Common myeloid progenitor, CD34-positive (primary cell): ENCODE measurements around the gene MEI1.
A peak's percentile ranks its signal among the peaks of the same experiment; 100 is the strongest.

ENCODE experiments used
- CTCF ChIA-PET: fragments of 350-600 bp; sonication (Branson Sonifier 250); formaldehyde crosslinking; loops from one replicate; lab custom pipeline; 2021; ENCODE audit warnings: antibody characterized with exemption; lab: Charles Lee
- POLR2A ChIA-PET: fragments of 350-600 bp; sonication (Branson Sonifier 250); formaldehyde crosslinking; loops from one replicate; lab custom pipeline; 2021; ENCODE audit warnings: antibody characterized with exemption; lab: Charles Lee
- DNase-seq, 3 donors: peaks; one replicate each; pipeline versions ENCODE4 v3.0.0 to v3.0.0-alpha.2; 2013
- H3K27ac ChIP-seq, 2 experiments: 1 replicate in 1 of 2; 2 replicates in 1 of 2; pipeline ENCODE4 v1.7.0; 2013; ENCODE audit warnings: inconsistent platforms in 2 of 2, low read length in 2 of 2, mild to moderate bottlenecking in 2 of 2, low read depth in 1 of 2, moderate library complexity in 1 of 2; ENCODE audit not compliant: severe bottlenecking in 2 of 2, insufficient read depth in 1 of 2, poor library complexity in 1 of 2
- H3K27me3 ChIP-seq, 5 experiments: replicated peaks in 2 of 5; 1 replicate in 3 of 5; 2 replicates in 2 of 5; pipeline versions ENCODE4 v1.6.1 to v1.7.0; 2013; ENCODE audit warnings: low read length in 4 of 5, mild to moderate bottlenecking in 2 of 5, moderate library complexity in 2 of 5, inconsistent platforms in 1 of 5; ENCODE audit not compliant: insufficient read depth in 5 of 5, control insufficient read depth in 4 of 5
- H3K36me3 ChIP-seq, 4 experiments: 1 replicate in 2 of 4; 2 replicates in 2 of 4; pipeline versions ENCODE4 v1.6.1 to v1.7.0; 2013; ENCODE audit warnings: low read length in 3 of 4, control low read depth in 1 of 4, mild to moderate bottlenecking in 1 of 4; ENCODE audit not compliant: control insufficient read depth in 4 of 4, insufficient read depth in 4 of 4
- H3K4me1 ChIP-seq, 4 experiments: 1 replicate in 3 of 4; 2 replicates in 1 of 4; pipeline versions ENCODE4 v1.6.1 to v1.7.1; 2013; ENCODE audit warnings: low read length in 3 of 4, mild to moderate bottlenecking in 3 of 4, control low read depth in 1 of 4, inconsistent platforms in 1 of 4, moderate library complexity in 1 of 4; ENCODE audit not compliant: control insufficient read depth in 4 of 4, insufficient read depth in 4 of 4; ENCODE audit errors: control extremely low read depth in 1 of 4
- H3K4me3 ChIP-seq, 7 experiments: 1 replicate in 4 of 7; 2 replicates in 3 of 7; pipeline versions ENCODE4 v1.5.1 to v1.7.0; 2013; ENCODE audit warnings: mild to moderate bottlenecking in 7 of 7, low read length in 6 of 7, moderate library complexity in 6 of 7, inconsistent platforms in 2 of 7, low read depth in 2 of 7, control low read depth in 1 of 7; ENCODE audit not compliant: insufficient read depth in 4 of 7, control insufficient read depth in 1 of 7; ENCODE audit errors: extremely low read depth in 1 of 7
- H3K9me3 ChIP-seq, 5 experiments: 1 replicate in 4 of 5; 2 replicates in 1 of 5; pipeline versions ENCODE4 v1.6.1 to v1.7.1; 2013; ENCODE audit warnings: low read length in 4 of 5, mild to moderate bottlenecking in 2 of 5, inconsistent platforms in 1 of 5, low read depth in 1 of 5, moderate library complexity in 1 of 5; ENCODE audit not compliant: control insufficient read depth in 4 of 5, insufficient read depth in 2 of 5; ENCODE audit errors: control extremely low read depth in 1 of 5
- WGBS: methylation state at CpG from one replicate; pipeline ENCODE4 v1.1.5; 2013; ENCODE audit not compliant: insufficient coverage; 5-methylcytosine and 5-hydroxymethylcytosine counted together

The MEI1 gene

DNA sequence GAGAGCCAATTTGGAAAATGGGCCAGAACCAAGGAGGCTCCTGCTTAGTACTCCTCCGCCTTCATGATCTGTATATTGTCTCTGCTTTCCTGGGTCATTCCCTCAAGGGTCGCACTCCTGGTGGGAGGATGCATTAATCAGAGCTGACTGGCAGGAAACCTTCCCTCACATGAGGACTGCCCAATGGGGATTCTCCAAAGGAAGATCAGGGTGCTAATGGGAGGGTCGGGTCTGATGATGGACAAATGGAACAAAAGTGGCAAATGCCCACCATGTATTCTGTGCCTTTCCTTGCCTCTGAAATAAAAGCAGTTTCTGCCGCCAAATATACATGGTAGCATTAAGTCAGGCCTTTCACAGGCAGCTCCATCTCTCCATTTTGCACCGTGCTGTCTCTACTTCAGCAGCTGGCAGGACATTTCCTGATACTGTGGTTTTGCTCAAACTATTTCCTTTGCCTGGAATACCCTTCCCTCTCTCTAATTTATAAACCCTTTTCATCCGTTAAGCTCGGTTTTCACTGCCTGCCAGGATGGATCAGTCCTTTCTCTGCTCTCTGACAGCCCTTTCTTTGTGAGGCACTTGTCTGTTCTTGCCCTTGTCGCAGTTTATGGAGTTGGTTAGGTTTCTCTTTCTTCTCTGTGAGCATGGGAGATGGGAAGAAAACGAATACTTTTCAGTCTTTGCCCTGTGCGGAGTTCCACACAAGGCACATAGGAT, 147.1 kb downstream of the MEI1 start:
- WGBS: 57% methylated on average over 7 of the region's 10 CpGs
- DNase-seq: no peak
- peaks cover 0 to 43% (median 1%) of the 10 kb centered on the region in 4 experiments for H3K36me3 ChIP-seq
- H3K27me3 ChIP-seq: no peaks in the 10 kb centered on the region
- peaks cover 8 to 48% (median 25%) of the 10 kb centered on the region in 4 experiments for H3K4me1 ChIP-seq
- peak overlapping the region in 1 of 7 experiments; percentile 6 for H3K4me3 ChIP-seq
- peak overlapping the region in 1 of 2 experiments; percentile 3 for H3K27ac ChIP-seq
- no peaks in the 10 kb centered on the region for H3K9me3 ChIP-seq
- CTCF ChIA-PET: interaction anchor here (0.7 to 4.5 kb wide), 8 partner anchors 10 to 95 kb away, joined by 3 to 19 read pairs (median 4); partner anchors contain the start of gene SREBF2
- POLR2A ChIA-PET: interaction anchor here (3.8 kb wide), 1 partner anchor 14 kb away, joined by 19 read pairs; the partner anchor contains the start of gene SREBF2

DNA sequence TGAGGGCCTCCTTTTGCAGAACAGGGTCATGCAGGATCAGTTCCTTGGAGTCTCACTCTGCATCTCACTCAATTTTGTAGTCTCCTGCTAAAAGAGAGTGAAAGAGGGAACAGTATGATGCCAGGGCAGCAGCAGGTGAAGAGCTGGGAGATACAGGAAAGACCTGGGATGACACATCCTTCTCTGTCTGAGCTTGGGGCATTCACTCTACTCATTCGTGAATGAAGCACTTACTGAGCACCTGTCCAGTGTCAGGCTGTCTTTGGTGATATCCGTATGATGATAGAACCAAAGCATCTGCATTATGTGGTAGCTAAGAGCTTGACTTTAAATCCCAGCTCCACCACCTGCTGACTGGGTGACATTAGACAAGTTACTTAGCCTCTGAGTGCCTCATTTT, 148.0 kb downstream of the MEI1 start:
- 93% methylated on average over 2 of the region's 2 CpGs for WGBS
- no peaks in the 10 kb centered on the region for H3K27me3 ChIP-seq
- no peak overlapping the region for H3K27ac ChIP-seq
- POLR2A ChIA-PET: interaction anchor here (3.8 kb wide), 1 partner anchor 15 kb away, joined by 19 read pairs; the partner anchor contains the start of gene SREBF2
- no peaks in the 10 kb centered on the region for H3K9me3 ChIP-seq
- H3K4me3 ChIP-seq: no peak overlapping the region
- DNase-seq: no peak
- H3K4me1 ChIP-seq: peaks cover 8 to 48% (median 25%) of the 10 kb centered on the region in 4 experiments
- H3K36me3 ChIP-seq: peaks cover 0 to 40% (median 1%) of the 10 kb centered on the region in 4 experiments
- CTCF ChIA-PET: interaction anchor here (2.6 to 4.5 kb wide), 2 partner anchors 15 to 20 kb away, joined by 10 to 19 read pairs; partner anchors contain the start of gene SREBF2

GRCh38 chr22:41848468-41848867, 149.2 kb downstream of the MEI1 start:
- Histone ChIP-seq H3K27ac (no peak overlapping the region), H3K9me3 (no peaks in the 10 kb centered on the region), H3K4me1 (peaks cover 8 to 46% (median 25%) of the 10 kb centered on the region in 4 experiments), H3K36me3 (peaks cover 0 to 36% (median 0%) of the 10 kb centered on the region in 4 experiments), H3K27me3 (no peaks in the 10 kb centered on the region), H3K4me3 (no peak overlapping the region)
- ChIA-PET POLR2A (interaction anchor here (0.6 kb wide), 1 partner anchor 138 kb away, joined by 3 read pairs; no protein-coding TSS in a partner anchor), CTCF (interaction anchor here (1.0 to 4.5 kb wide), 2 partner anchors 9 to 21 kb away, joined by 3 to 19 read pairs; no protein-coding TSS in a partner anchor)
- DNase-seq: peak; percentile 17 to 62 (median 52)
- 36% methylated on average over 4 of the region's 5 CpGs for WGBS
